Measurements from ENCODE around the gene LIMS2.

GRCh38 chr2:127721978-127722355 is 46.6 kb upstream of the LIMS2 start:
- TF ChIP-seq, protein P1, sequence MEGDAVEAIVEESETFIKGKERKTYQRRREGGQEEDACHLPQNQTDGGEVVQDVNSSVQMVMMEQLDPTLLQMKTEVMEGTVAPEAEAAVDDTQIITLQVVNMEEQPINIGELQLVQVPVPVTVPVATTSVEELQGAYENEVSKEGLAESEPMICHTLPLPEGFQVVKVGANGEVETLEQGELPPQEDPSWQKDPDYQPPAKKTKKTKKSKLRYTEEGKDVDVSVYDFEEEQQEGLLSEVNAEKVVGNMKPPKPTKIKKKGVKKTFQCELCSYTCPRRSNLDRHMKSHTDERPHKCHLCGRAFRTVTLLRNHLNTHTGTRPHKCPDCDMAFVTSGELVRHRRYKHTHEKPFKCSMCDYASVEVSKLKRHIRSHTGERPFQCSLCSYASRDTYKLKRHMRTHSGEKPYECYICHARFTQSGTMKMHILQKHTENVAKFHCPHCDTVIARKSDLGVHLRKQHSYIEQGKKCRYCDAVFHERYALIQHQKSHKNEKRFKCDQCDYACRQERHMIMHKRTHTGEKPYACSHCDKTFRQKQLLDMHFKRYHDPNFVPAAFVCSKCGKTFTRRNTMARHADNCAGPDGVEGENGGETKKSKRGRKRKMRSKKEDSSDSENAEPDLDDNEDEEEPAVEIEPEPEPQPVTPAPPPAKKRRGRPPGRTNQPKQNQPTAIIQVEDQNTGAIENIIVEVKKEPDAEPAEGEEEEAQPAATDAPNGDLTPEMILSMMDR (IDR thresholded peaks at IDR 0.05; ENCODE audit: low read depth, low read length): no peak
- no peak for TF ChIP-seq EZH2phosphoT487 (IDR thresholded peaks at IDR 0.05; ENCODE audit: low read depth)

Data from OCI-LY3 (cell line).